GM10248 (cell line): ENCODE data around the gene TAB2.

Source experiments
- CTCF ChIA-PET: fragments of 300-600 bp; sonication (Branson Sonifier 250); formaldehyde crosslinking; extraction: SDS; loops from one replicate; lab custom pipeline; 2021; ENCODE audit warnings: antibody characterized with exemption; lab: Yijun Ruan, JAX
- POLR2A ChIA-PET: fragments of 350-650 bp; sonication (Branson Sonifier 250); formaldehyde crosslinking; extraction: SDS; loops from one replicate; lab custom pipeline; 2020; ENCODE audit warnings: antibody characterized with exemption; lab: Yijun Ruan, JAX
- DNase-seq: peaks from one replicate; pipeline ENCODE4 v3.0.0; 2012; ENCODE audit errors: extremely low spot score
- TF ChIP-seq, protein P1 (sequence below): IDR thresholded peaks from 2 replicates; pipeline ENCODE4 v1.5.1; 2012; ENCODE audit warnings: mild to moderate bottlenecking, low read depth; ENCODE audit errors: extremely low read depth, missing control alignments, control extremely low read depth

TAB2 gene

DNA sequence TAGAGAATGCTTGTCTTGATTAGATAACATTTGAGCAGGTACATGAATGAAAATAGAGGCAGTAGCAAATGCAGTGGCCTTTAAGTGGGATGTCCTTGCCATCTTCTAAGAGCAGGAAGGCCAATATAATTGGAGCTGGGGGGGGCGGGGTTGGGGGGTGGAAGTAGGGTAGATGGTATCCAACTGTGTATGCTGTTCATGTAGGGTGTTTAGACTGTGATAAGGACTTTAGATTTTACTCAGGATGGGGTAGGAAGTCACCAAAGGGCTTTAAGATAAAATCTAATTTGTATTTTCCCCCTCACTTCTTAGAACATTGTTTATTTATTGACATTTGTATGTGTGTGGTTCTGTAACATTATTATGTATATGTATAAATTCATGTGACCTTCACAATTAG lies 12.0 kb downstream of the TAB2 start:
- DNase-seq = no peak
- TF ChIP-seq, protein P1, sequence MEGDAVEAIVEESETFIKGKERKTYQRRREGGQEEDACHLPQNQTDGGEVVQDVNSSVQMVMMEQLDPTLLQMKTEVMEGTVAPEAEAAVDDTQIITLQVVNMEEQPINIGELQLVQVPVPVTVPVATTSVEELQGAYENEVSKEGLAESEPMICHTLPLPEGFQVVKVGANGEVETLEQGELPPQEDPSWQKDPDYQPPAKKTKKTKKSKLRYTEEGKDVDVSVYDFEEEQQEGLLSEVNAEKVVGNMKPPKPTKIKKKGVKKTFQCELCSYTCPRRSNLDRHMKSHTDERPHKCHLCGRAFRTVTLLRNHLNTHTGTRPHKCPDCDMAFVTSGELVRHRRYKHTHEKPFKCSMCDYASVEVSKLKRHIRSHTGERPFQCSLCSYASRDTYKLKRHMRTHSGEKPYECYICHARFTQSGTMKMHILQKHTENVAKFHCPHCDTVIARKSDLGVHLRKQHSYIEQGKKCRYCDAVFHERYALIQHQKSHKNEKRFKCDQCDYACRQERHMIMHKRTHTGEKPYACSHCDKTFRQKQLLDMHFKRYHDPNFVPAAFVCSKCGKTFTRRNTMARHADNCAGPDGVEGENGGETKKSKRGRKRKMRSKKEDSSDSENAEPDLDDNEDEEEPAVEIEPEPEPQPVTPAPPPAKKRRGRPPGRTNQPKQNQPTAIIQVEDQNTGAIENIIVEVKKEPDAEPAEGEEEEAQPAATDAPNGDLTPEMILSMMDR = no peak
- CTCF ChIA-PET = no interaction called here
- POLR2A ChIA-PET = no interaction called here

DNA sequence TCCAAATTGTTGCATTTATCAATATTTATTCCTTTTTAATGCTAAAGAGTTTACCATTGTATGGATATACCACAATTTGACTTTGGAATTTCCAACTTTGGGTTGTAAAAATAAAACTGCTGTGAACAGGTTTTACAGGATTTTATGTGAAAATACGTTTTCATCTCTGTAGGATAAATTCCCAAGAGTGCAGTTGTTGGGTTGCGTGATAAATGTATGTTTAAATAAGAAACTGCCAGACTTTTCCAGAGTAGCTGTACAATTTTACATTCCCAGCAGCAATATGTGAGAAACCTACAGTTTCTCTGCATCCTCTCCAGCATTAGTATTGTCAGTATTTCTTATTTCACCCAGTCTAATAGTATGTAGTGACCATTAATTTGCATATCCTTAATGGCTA lies 12.6 kb downstream of the TAB2 start:
- POLR2A ChIA-PET = no interaction called here
- no peak for DNase-seq
- CTCF ChIA-PET = interaction anchor here (1.4 kb wide), 1 partner anchor 306 kb away, joined by 3 read pairs; no protein-coding TSS in a partner anchor
- TF ChIP-seq, protein P1 = no peak

DNA sequence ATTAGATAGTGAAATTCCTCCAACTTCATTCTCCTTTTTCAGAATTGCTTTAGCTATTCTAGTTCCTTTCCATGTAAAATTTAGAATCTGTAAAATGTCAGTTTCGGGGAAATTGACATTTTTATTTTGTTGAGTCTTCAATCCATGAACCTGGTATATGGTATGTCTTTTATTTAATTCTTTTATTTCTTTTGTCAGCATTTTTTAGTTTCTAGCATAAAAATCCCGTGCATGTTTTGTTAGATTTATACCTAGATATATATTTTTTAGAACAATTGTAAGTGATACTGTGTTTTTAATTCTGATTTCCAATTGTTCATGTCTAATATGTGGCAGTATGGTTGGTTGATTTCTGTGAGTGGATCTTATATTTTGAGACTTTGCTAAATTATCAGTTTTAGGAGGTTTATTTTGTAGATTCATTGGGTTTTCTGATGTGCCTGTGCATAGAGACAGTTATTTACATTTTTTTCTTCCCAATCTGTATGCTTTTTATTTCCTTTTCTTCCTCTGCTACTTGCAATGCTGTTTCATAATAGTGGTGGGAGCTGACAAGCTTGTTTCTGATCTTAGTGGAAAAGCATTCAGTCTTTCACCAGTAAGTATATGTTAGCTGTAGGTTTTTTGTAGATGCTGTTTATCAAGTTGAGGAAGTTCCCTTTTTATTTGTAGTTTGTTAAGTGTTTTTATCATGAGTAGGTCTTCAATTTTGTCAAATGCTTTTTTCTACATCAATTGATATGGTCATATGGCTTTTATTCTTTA lies 13.7 kb downstream of the TAB2 start:
- no peak for DNase-seq
- ChIA-PET POLR2A (no interaction called here), CTCF (interaction anchor here (1.4 to 2.4 kb wide), 2 partner anchors 101 to 307 kb away, joined by 3 to 6 read pairs; no protein-coding TSS in a partner anchor)
- TF ChIP-seq, protein P1 = no peak

DNA sequence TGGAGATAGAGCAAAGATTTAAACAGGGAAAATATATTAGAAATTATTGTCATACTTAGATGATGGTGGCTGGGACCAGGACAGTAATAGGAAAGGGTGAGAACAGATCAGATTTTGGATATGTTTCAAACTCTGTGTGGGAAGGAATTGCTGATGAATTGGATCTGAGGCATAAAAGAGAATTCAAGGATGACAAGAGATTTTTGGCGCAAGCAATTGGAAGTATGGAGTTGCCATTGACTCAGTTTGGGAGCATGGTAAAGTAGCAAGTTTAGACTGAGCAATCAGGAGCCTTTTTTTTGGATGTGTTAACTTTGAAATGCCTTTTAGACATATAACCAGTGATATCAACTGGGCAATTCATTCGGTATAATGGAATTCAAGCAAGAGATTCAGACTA lies 14.4 kb downstream of the TAB2 start:
- no peak for DNase-seq
- ChIA-PET CTCF (interaction anchor here (2.4 kb wide), 1 partner anchor 100 kb away, joined by 6 read pairs; no protein-coding TSS in a partner anchor), POLR2A (no interaction called here)
- TF ChIP-seq, protein P1 = no peak

DNA sequence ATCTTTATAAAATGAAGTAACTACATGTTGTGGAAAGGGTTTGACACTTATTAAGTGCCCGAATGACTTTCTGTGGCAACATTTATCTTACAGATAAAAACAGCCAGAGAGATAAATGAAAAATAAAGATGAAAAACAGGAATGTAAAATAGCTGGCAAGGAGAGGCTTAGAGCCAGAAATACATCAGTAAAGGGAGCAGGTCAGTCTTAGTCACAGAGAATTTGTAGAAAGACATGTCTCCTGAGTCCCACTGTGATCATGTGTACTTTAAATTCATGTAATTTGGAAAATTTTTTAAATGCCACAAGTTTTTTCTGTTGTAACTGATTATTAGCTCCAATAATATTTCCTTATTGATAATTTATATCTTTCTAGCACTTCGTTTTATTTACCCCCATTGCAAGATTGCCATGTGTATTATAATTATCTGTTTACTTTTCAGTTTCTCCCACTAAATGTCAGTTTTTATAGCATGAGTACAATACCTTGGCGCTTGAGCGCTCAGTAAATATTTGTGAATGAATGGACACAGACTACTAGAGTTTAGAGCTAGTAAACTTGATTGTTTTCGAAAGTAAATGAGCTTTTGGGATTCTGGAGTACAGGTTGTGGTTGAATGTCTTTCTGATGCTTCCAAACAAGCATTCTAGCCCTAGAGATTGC lies 15.2 kb downstream of the TAB2 start:
- TF ChIP-seq, protein P1 = no peak
- DNase-seq = no peak
- CTCF ChIA-PET = interaction anchor here (1.5 to 4.1 kb wide), 6 partner anchors 8 to 99 kb away, joined by 3 to 23 read pairs (median 6); no protein-coding TSS in a partner anchor
- POLR2A ChIA-PET = no interaction called here

GRCh38 chr6:149333266-149333620 lies 15.7 kb downstream of the TAB2 start:
- CTCF ChIA-PET = interaction anchor here (1.4 to 4.1 kb wide), 7 partner anchors 9 to 100 kb away, joined by 3 to 23 read pairs (median 6); no protein-coding TSS in a partner anchor
- POLR2A ChIA-PET = no interaction called here
- DNase-seq = no peak
- TF ChIP-seq, protein P1 = no peak
